NCI-H1417 (cell line): Measurements from ENCODE around the gene CCNH.

Experiments used
- DNase-seq, 3 experiments: peaks; one replicate each; lab custom pipeline; 2025; lab: John Stamatoyannopoulos, UW

The CCNH gene

GRCh38 chr5:87403409-87403808 lies 9.3 kb downstream of the CCNH start:
- DNase-seq = no peak

GRCh38 chr5:87401626-87402025 lies 11.1 kb downstream of the CCNH start:
- no peak for DNase-seq

GRCh38 chr5:87400305-87400899 lies 12.3 kb downstream of the CCNH start:
- DNase-seq = peak in 2 of 3 experiments; percentile 8 to 45

GRCh38 chr5:87399720-87400119 lies 13.0 kb downstream of the CCNH start:
- no peak for DNase-seq

- no peak for DNase-seq
Measured at GRCh38 chr5:87398981-87399614, 13.6 kb downstream of the CCNH start.

- no peak for DNase-seq
Measured at GRCh38 chr5:87394411-87395165, 18.1 kb downstream of the CCNH start.

GRCh38 chr5:87393331-87393730 lies 19.4 kb downstream of the CCNH start:
- DNase-seq = no peak

- no peak for DNase-seq
Measured at GRCh38 chr5:87392801-87393200, 19.9 kb downstream of the CCNH start.

GRCh38 chr5:87392170-87392569 lies 20.6 kb downstream of the CCNH start:
- no peak for DNase-seq

- DNase-seq = no peak
Measured at GRCh38 chr5:87390576-87391199, 22.0 kb downstream of the CCNH start.

GRCh38 chr5:87390075-87390474 lies 22.7 kb downstream of the CCNH start:
- DNase-seq = no peak

- no peak for DNase-seq
Measured at GRCh38 chr5:87389296-87390034, 23.3 kb downstream of the CCNH start.

- no peak for DNase-seq
Measured at GRCh38 chr5:87388129-87388528, 24.6 kb downstream of the CCNH start.

GRCh38 chr5:87385802-87386201 lies 26.9 kb downstream of the CCNH start:
- DNase-seq = no peak

GRCh38 chr5:87383216-87383615 lies 29.5 kb downstream of the CCNH start:
- DNase-seq = no peak

GRCh38 chr5:87382224-87382623 lies 30.5 kb downstream of the CCNH start:
- no peak for DNase-seq

GRCh38 chr5:87372705-87373104 lies 40.0 kb downstream of the CCNH start:
- DNase-seq = no peak

GRCh38 chr5:87369431-87369830 lies 43.3 kb downstream of the CCNH start:
- DNase-seq = no peak

GRCh38 chr5:87368601-87369000 lies 44.1 kb downstream of the CCNH start:
- no peak for DNase-seq

- no peak for DNase-seq
Measured at GRCh38 chr5:87367243-87367642, 45.5 kb downstream of the CCNH start.

GRCh38 chr5:87361536-87362213 lies 51.1 kb downstream of the CCNH start:
- no peak for DNase-seq

- DNase-seq = no peak
Measured at GRCh38 chr5:87361031-87361445, 51.7 kb downstream of the CCNH start.
